ENCODE measurements around the gene FGD6.

FGD6 gene

DNA sequence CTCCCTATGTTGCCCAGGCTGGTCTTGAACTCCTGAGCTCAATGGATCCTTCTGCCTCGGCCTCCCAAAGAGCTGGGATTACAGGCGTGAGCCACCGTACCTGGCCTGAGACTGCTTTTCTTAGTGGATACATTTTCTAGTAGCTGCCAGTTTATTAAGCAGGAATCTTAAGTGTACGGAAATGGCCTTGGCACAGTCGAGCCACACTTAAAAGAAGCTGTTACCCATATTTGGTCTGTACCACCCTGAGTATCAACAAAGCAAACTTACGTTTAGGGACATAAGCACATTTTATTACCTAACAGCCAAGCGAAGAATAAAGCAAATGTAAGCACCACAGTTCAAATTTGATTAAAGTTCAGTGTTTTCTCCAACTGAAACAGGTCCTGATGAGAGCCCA is 93.2 kb downstream of the FGD6 start:
- no peak overlapping the region for H3K4me3 ChIP-seq
- intact Hi-C loops (cut with DNase I; ENCODE audit: low total_unique reads) = loop anchor here (5.0 kb wide), 1 partner anchor 88 kb away; no protein-coding TSS in a partner anchor

DNA sequence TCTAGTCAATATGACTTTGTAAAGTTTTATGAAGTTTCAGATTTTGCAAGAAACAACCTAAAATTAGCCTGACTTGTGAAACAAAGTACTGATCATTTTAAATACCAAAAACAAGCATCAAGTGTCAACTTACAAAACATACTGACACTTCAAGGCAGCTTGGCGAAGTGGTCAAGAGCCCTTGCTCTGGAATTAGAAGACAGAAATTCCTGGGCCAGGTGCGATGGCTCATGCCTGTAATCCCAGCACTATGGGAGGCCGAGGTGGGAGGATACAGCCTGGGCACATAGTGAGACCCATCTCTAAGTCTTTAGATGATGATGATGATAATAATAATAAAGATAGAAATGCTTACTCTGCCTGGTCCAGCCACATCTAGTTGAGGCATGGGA is 98.5 kb downstream of the FGD6 start:
- Histone ChIP-seq H3K27me3 (no peaks in the 10 kb centered on the region), H3K4me1 (peaks cover 0 to 31% (median 22%) of the 10 kb centered on the region in 4 donors), H3K9me3 (no peaks in the 10 kb centered on the region), H3K36me3 (no peaks in the 10 kb centered on the region), H3K4me3 (no peak overlapping the region), H3K27ac (peak overlapping the region; percentile 33 to 55)
- intact Hi-C loops (cut with DNase I; ENCODE audit: low total_unique reads) = loop anchor here (10.0 kb wide), 1 partner anchor 416 kb away; no protein-coding TSS in a partner anchor
- no peak for DNase-seq
- TF ChIP-seq, protein P1, sequence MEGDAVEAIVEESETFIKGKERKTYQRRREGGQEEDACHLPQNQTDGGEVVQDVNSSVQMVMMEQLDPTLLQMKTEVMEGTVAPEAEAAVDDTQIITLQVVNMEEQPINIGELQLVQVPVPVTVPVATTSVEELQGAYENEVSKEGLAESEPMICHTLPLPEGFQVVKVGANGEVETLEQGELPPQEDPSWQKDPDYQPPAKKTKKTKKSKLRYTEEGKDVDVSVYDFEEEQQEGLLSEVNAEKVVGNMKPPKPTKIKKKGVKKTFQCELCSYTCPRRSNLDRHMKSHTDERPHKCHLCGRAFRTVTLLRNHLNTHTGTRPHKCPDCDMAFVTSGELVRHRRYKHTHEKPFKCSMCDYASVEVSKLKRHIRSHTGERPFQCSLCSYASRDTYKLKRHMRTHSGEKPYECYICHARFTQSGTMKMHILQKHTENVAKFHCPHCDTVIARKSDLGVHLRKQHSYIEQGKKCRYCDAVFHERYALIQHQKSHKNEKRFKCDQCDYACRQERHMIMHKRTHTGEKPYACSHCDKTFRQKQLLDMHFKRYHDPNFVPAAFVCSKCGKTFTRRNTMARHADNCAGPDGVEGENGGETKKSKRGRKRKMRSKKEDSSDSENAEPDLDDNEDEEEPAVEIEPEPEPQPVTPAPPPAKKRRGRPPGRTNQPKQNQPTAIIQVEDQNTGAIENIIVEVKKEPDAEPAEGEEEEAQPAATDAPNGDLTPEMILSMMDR (IDR thresholded peaks at IDR 0.05) = no peak

More for the DNA sequence above, 93.2 kb downstream of the FGD6 start:
- H3K27me3 ChIP-seq = no peaks in the 10 kb centered on the region
- DNase-seq = no peak
- TF ChIP-seq, protein P1 (IDR thresholded peaks at IDR 0.05) = no peak
- H3K27ac ChIP-seq = peak overlapping the region; percentile 10 to 22
- no peaks in the 10 kb centered on the region for H3K9me3 ChIP-seq
- peaks cover 0 to 2% (median under 1%) of the 10 kb centered on the region in 4 donors for H3K4me1 ChIP-seq
- peaks cover 0 to 6% (median 0%) of the 10 kb centered on the region in 3 donors for H3K36me3 ChIP-seq

DNA sequence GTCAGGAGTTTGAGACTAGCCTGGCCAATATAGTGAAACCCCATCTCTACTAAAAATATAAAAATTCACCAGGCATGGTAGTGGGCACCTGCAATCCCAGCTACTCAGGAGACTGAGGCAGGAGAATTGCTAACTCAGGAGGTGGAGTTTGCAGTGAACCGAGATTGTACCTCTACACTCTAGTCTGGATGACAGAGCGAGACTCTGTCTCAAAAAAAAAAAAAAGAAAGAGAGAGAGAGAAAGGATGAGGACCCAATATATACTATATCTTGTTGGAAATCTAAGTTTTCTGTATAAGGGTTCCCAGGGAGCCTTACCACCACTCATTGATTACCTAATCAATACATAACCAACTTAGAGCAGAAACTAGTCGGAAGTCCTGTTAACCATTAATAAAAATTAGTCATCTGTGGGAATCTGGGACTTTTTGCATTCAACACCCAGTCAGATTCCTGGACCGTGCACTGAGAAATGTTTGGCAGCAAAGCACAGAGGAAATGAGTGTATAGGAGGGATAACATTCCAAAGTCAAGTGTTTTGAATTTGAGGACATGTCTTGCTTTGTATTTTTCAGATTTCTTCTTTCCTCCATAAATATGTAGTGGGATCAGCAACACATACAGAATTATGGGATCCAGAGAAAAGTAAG is 99.0 kb downstream of the FGD6 start:
- TF ChIP-seq, protein P1 (IDR thresholded peaks at IDR 0.05) = no peak
- Histone ChIP-seq H3K4me1 (peaks cover 0 to 31% (median 22%) of the 10 kb centered on the region in 4 donors), H3K36me3 (peaks cover 0 to 1% (median 0%) of the 10 kb centered on the region in 3 donors), H3K9me3 (no peaks in the 10 kb centered on the region), H3K27me3 (no peaks in the 10 kb centered on the region), H3K27ac (peak overlapping the region; percentile 33 to 55), H3K4me3 (no peak overlapping the region)
- DNase-seq = no peak
- intact Hi-C loops (cut with DNase I; ENCODE audit: low total_unique reads) = loop anchor here (10.0 kb wide), 1 partner anchor 417 kb away; no protein-coding TSS in a partner anchor

DNA sequence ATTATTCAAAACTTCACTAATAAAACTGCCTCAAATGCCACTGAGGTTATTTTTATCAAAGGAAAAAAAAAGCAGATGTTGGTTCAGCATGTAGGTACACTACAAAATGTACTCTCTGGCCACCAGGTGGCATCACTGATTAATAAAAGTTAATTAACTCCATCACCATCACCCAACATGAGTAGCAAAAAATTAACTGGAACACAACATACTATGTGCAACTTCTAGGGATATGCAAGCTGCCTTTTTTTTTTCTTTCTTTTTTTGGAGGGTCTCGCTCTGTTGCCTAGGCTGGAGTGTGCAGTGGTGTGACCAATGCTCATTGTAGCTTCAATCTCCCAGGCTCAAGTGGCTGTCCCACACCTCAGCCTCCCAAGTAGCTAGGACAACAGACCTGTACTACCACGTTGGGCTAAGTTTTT is 100.1 kb downstream of the FGD6 start:
- H3K27me3 ChIP-seq = no peaks in the 10 kb centered on the region
- H3K9me3 ChIP-seq = no peaks in the 10 kb centered on the region
- peaks cover 0 to 12% (median 0%) of the 10 kb centered on the region in 3 donors for H3K36me3 ChIP-seq
- peaks cover 0 to 31% (median 22%) of the 10 kb centered on the region in 4 donors for H3K4me1 ChIP-seq
- peak; percentile 67 for DNase-seq
- H3K4me3 ChIP-seq = no peak overlapping the region
- TF ChIP-seq, protein P1 (IDR thresholded peaks at IDR 0.05) = peak; percentile 61 to 88
- peak overlapping the region; percentile 51 to 57 for H3K27ac ChIP-seq
- intact Hi-C loops (cut with DNase I; ENCODE audit: low total_unique reads) = loop anchor here (2.0 to 10.0 kb wide), 2 partner anchors 220 to 418 kb away; no protein-coding TSS in a partner anchor

DNA sequence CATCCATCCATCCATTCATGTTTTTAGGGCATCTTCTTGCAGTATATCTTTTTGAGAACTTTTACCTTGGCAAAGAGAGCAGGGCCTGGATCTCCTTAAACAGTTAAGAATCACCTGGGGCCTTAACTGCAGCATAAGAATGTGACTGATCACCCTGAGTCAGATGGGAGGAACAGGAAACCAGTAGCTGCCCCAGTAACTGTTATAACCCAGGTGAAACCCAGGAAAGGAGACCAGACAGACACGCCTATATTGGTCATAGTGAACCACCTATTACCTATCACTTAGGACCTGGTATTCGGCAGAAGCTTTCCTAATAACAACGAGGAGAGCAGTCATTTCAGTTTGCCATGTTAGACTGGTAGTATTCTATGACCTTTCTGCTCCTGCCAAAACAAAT is 100.5 kb downstream of the FGD6 start:
- TF ChIP-seq, protein P1 (IDR thresholded peaks at IDR 0.05) = no peak
- peak overlapping the region; percentile 51 to 57 for H3K27ac ChIP-seq
- no peak overlapping the region for H3K4me3 ChIP-seq
- intact Hi-C loops (cut with DNase I; ENCODE audit: low total_unique reads) = loop anchor here (2.0 to 10.0 kb wide), 2 partner anchors 220 to 418 kb away; no protein-coding TSS in a partner anchor
- peaks cover 0 to 16% (median 0%) of the 10 kb centered on the region in 3 donors for H3K36me3 ChIP-seq
- peaks cover 0 to 31% (median 22%) of the 10 kb centered on the region in 4 donors for H3K4me1 ChIP-seq
- DNase-seq = no peak
- no peaks in the 10 kb centered on the region for H3K9me3 ChIP-seq
- H3K27me3 ChIP-seq = no peaks in the 10 kb centered on the region
